Measurements from ENCODE around the gene SH2D1B. TPM values are rescaled to one million over a fixed set of nuclear protein-coding genes. Genes with fewer than 3 reads are reported as not detected.

SH2D1B gene
- total and polyA plus RNA-seq, 2 experiments from 2014 or later: not detected

- no peak for TF ChIP-seq ZNF462 (CRISPR knock-in tag; IDR thresholded peaks at IDR 0.05)
- TF ChIP-seq POLR2AphosphoS5 (IDR thresholded peaks at IDR 0.05; ENCODE audit: low read depth): no peak
These were observed 51.6 kb downstream of the SH2D1B start (continued) for GRCh38 chr1:162360237-162360873.

GRCh38 chr1:162359523-162360236 lies 52.3 kb downstream of the SH2D1B start:
- no peak overlapping the region for H3K27ac ChIP-seq (ENCODE audit: low read depth)
- no peaks in the 10 kb centered on the region for H3K4me1 ChIP-seq (ENCODE audit: insufficient read depth)
- Mint-ChIP-seq H3K4me1 (peaks cover 6% of the 10 kb centered on the region), H3K9me3 (no peaks in the 10 kb centered on the region), H3K4me3 (no peak overlapping the region), H3K36me3 (ENCODE audit: low read depth) (peaks cover 41% of the 10 kb centered on the region), H3K27ac (no peak overlapping the region), H3K27me3 (ENCODE audit: insufficient read depth, low read depth, poor library complexity) (peaks cover 3% of the 10 kb centered on the region)
- H3K36me3 ChIP-seq (ENCODE audit: insufficient read depth): no peaks in the 10 kb centered on the region
- ATAC-seq (no peak), DNase-seq (ENCODE audit: low spot score) (no peak)
- no peaks in the 10 kb centered on the region for H3F3A ChIP-seq (replicated peaks; ENCODE audit: low read depth)
- H2AFZ ChIP-seq: no peak overlapping the region
- no peaks in the 10 kb centered on the region for H4K20me1 ChIP-seq (replicated peaks; ENCODE audit: insufficient read depth)
- H3K27me3 ChIP-seq (ENCODE audit: insufficient read depth): no peaks in the 10 kb centered on the region
- H3K79me2 ChIP-seq (replicated peaks; ENCODE audit: insufficient read depth): no peaks in the 10 kb centered on the region
- H3K4me2 ChIP-seq: no peak overlapping the region
- no peak overlapping the region for H3K4me3 ChIP-seq
- H3K9me2 ChIP-seq (ENCODE audit: insufficient read depth): no peaks in the 10 kb centered on the region
- TF ChIP-seq REST (IDR thresholded peaks at IDR 0.05; ENCODE audit: unreplicated experiment): no peak
- TF ChIP-seq ZNF331 (CRISPR knock-in tag; IDR thresholded peaks at IDR 0.05; ENCODE audit: low read depth): no peak
- TF ChIP-seq JUNB (IDR thresholded peaks at IDR 0.05; ENCODE audit: unreplicated experiment): no peak
